Breast epithelium (tissue), 4 donors: ENCODE measurements around the gene GRB2. TPM values are rescaled to one million over a fixed set of nuclear protein-coding genes. Genes with fewer than 3 reads are reported as not detected.
A peak's percentile ranks its signal among the peaks of the same experiment; 100 is the strongest.
"Not testable (repeated sequence)": the region's sequence is repeated elsewhere in the genome, so short reads cannot be mapped to it uniquely, and the experiment has no call there.

ENCODE experiments used
- DNase-seq, 2 donors: peaks; one replicate each; pipeline ENCODE4 v3.0.0-alpha.2; 2019; ENCODE audit warnings: low spot score in 2 of 2
- H3K27ac ChIP-seq, 2 donors: fragments of 200-600 bp; sonication (generic) in 1 of 2; one replicate each; pipeline ENCODE4 v1.5.1; 2016 to 2019; ENCODE audit warnings: mild to moderate bottlenecking in 1 of 2
- H3K27me3 ChIP-seq, 2 donors: fragments of 200-600 bp; sonication (generic) in 1 of 2; one replicate each; pipeline versions ENCODE4 v1.5.1 to v1.6.0; 2017 to 2019; ENCODE audit warnings: control low read depth in 1 of 2, mild to moderate bottlenecking in 1 of 2
- H3K36me3 ChIP-seq: fragments of 200-600 bp; one replicate; pipeline ENCODE4 v1.5.1; 2019
- H3K4me1 ChIP-seq, 2 donors: fragments of 200-600 bp; sonication (generic); one replicate each; pipeline ENCODE4 v1.5.1; 2016 to 2019; ENCODE audit warnings: control low read depth in 1 of 2
- H3K4me3 ChIP-seq, 3 donors: fragments of 200-600 bp; sonication (generic); 1 replicate in 2 of 3; 2 replicates in 1 of 3; pipeline ENCODE4 v1.5.1; 2016 to 2019; ENCODE audit warnings: mild to moderate bottlenecking in 3 of 3, moderate library complexity in 2 of 3
- H3K9me3 ChIP-seq, 2 donors: fragments of 200-600 bp; sonication (generic) in 1 of 2; one replicate each; pipeline ENCODE4 v1.5.1; 2016 to 2019; ENCODE audit warnings: control low read depth in 1 of 2
- POLR2A ChIP-seq: fragments of 450-650 bp; IDR thresholded peaks from one replicate; pipeline ENCODE4 v1.6.1; 2016; ENCODE audit warnings: antibody characterized with exemption, mild to moderate bottlenecking, moderate library complexity
- POLR2AphosphoS5 ChIP-seq, 3 donors: sonication (generic); formaldehyde crosslinking; IDR thresholded peaks; one replicate each; pipeline ENCODE4 v1.6.1; 2017; ENCODE audit warnings: antibody characterized with exemption in 3 of 3
- intact Hi-C: fragments of 100-400 bp; cut with DNase I; formaldehyde crosslinking; loops from one replicate; pipeline ENCODE4 v1.15.1; 2023; ENCODE audit warnings: low total_unique reads
- total RNA-seq, 3 donors: library from RNA; depleted of rRNA; stranded (reverse); fragments of >200 nt; gene quantifications; one replicate each; pipeline ENCODE4 v1.1.0, GENCODE V29; 2016
- TF ChIP-seq, protein P1 (sequence below), 3 donors: fragments of 450-650 bp; IDR thresholded peaks; one replicate each; pipeline ENCODE4 v1.5.1; 2016 to 2017; ENCODE audit warnings: antibody characterized with exemption in 3 of 3, mild to moderate bottlenecking in 3 of 3, moderate library complexity in 3 of 3

GRB2 gene
- total RNA-seq, 3 donors from 2014 or later: 72.4 to 104 (median 77.1) TPM

DNA sequence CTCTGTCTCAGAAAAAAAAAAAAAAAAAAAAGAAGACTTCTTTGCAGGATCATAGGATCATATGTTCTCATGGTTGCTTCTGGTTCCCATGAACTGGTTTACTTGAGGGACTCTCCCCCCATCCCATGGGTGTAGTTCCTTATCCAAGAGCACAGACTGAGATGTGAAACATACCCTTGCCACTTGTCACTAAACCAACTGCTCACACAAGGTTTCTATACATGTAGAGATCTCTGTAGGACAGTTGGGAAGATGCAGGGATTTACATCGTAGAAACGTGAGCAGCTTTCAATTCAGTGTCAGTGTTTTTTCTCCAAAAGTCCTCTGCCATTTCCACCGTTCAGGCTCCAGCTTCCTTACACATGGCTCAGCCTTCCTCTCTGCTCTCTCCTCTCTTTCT lies 39.8 kb upstream of the GRB2 start:
- no peak overlapping the region for H3K27ac ChIP-seq
- intact Hi-C loops: no loop called here
- H3K27me3 ChIP-seq: no peaks in the 10 kb centered on the region

DNA sequence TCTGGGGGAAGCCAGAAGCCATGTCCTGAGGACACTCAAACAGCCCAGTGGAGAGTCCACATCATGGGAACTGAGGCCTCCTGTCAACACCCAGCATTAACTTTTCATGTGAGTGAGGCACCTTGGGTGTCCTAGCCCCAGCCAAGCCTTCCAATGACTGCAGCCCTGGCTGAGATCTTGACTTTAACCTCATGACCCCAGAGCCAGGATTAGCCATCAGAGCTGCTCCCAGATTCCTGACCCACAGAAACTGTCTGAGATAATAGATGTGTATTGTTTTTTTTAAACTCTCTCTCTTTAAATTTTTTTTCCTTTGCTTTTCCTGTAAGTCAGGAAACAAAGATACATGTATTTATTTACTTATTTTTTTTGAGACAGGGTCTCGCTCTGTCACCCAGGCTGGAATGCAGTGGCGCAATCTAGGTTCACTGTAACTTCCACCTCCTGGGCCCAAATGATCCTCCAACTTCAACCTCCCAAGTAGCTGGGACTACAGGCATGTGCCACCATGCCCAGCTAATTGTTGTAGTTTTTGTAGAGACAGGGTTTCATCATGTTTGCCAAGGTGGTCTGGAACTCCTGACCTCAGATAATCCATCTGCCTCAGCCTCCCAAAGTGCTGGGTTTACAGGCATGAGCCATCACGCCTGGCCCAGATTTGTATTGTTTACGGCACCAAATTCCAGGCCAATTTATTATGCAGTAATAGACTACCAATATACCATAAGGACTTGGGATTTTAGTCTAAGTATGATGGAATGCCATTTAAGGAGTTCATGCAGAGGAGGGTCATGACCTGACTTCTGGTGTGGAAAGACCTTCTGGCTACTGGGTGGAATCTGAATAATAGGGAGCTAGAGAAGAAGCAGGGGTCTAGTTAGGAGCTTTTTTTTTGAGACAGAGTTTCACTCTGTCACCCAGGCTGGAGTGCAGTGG lies 37.0 kb upstream of the GRB2 start:
- H3K4me3 ChIP-seq: no peak overlapping the region
- DNase-seq: no peak
- no peaks in the 10 kb centered on the region for H3K4me1 ChIP-seq
- intact Hi-C loops: no loop called here
- no peaks in the 10 kb centered on the region for H3K9me3 ChIP-seq
- peak overlapping the region in 1 of 2 donors; percentile 43 for H3K27ac ChIP-seq
- no peaks in the 10 kb centered on the region for H3K36me3 ChIP-seq
- TF ChIP-seq, protein P1, sequence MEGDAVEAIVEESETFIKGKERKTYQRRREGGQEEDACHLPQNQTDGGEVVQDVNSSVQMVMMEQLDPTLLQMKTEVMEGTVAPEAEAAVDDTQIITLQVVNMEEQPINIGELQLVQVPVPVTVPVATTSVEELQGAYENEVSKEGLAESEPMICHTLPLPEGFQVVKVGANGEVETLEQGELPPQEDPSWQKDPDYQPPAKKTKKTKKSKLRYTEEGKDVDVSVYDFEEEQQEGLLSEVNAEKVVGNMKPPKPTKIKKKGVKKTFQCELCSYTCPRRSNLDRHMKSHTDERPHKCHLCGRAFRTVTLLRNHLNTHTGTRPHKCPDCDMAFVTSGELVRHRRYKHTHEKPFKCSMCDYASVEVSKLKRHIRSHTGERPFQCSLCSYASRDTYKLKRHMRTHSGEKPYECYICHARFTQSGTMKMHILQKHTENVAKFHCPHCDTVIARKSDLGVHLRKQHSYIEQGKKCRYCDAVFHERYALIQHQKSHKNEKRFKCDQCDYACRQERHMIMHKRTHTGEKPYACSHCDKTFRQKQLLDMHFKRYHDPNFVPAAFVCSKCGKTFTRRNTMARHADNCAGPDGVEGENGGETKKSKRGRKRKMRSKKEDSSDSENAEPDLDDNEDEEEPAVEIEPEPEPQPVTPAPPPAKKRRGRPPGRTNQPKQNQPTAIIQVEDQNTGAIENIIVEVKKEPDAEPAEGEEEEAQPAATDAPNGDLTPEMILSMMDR (IDR thresholded peaks at IDR 0.05): no peak
- TF ChIP-seq POLR2AphosphoS5 (IDR thresholded peaks at IDR 0.05) (no peak), POLR2A (no peak)
- H3K27me3 ChIP-seq: no peaks in the 10 kb centered on the region

More for the DNA sequence above, 39.8 kb upstream of the GRB2 start:
- TF ChIP-seq POLR2AphosphoS5 (IDR thresholded peaks at IDR 0.05) (no peak), POLR2A (no peak)
- TF ChIP-seq, protein P1 (IDR thresholded peaks at IDR 0.05): no peak
- H3K4me3 ChIP-seq: no peak overlapping the region
- H3K4me1 ChIP-seq: no peaks in the 10 kb centered on the region
- H3K36me3 ChIP-seq: no peaks in the 10 kb centered on the region
- no peak for DNase-seq
- no peaks in the 10 kb centered on the region for H3K9me3 ChIP-seq

DNA sequence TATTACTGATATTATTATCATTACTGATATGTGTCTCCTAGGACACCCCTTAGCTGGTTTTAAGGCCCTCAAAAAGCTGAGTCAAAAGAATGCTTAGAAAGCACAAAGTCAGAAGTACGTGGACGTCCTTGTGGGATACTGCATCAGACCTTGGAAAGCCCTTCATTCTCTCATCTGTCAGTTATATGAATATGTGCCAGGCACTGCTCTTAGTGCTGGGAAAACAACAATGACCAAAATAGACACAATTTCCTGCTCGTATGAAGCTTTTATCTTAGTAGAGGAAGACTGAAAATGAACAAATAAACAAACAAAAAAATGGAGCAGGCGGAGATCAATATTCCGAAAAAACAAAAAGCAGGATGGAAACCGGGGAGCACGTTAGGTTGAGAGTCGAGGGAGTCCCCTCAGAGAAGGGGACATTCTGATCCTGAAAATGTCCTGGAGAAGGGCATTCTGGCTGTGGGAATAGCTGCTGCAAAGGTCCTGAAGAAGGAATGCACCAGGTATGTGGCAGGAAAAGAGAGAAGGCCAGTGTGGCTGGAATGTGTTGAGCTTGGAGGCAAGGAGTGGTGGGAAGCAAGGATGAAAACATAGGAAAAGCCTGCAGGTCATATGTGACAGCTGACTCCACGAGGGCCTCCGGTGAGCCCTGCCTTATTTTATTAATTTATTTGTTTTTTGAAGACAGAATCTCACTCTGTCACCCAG lies 35.4 kb upstream of the GRB2 start:
- H3K36me3 ChIP-seq: no peaks in the 10 kb centered on the region
- intact Hi-C loops: loop anchor here (2.0 kb wide), 1 partner anchor 222 kb away; no protein-coding TSS in a partner anchor
- no peak overlapping the region for H3K4me3 ChIP-seq
- no peak for DNase-seq
- no peaks in the 10 kb centered on the region for H3K4me1 ChIP-seq
- H3K27ac ChIP-seq: peak overlapping the region in 1 of 2 donors; percentile 43
- no peaks in the 10 kb centered on the region for H3K27me3 ChIP-seq
- H3K9me3 ChIP-seq: no peaks in the 10 kb centered on the region
- TF ChIP-seq POLR2A: no peak
- no peak for TF ChIP-seq POLR2AphosphoS5 (IDR thresholded peaks at IDR 0.05)
- TF ChIP-seq, protein P1 (IDR thresholded peaks at IDR 0.05): no peak

DNA sequence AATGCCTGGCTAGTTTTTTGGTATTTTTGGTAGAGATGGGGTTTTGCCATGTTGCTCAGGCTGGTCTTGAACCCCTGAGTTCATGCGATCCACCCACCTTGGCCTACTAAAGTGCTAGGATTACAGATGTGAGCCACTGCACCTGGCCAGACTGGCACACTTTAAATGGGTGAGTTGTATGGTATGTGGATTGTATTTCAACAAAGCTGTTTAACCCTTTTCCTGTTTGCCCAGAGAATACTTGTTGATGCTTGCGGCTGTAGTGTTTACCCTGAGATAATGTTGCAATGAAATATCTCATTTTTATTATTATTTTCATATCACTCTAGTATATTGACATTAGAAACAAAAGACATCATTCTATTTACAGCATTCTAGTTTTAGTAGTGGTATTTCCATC lies 33.8 kb upstream of the GRB2 start:
- Histone ChIP-seq H3K27ac (no peak overlapping the region), H3K9me3 (no peaks in the 10 kb centered on the region), H3K27me3 (no peaks in the 10 kb centered on the region), H3K4me1 (no peaks in the 10 kb centered on the region), H3K4me3 (no peak overlapping the region), H3K36me3 (no peaks in the 10 kb centered on the region)
- intact Hi-C loops: no loop called here
- DNase-seq: no peak
- TF ChIP-seq POLR2A: no peak
- TF ChIP-seq, protein P1 (IDR thresholded peaks at IDR 0.05): no peak
- no peak for TF ChIP-seq POLR2AphosphoS5 (IDR thresholded peaks at IDR 0.05)

DNA sequence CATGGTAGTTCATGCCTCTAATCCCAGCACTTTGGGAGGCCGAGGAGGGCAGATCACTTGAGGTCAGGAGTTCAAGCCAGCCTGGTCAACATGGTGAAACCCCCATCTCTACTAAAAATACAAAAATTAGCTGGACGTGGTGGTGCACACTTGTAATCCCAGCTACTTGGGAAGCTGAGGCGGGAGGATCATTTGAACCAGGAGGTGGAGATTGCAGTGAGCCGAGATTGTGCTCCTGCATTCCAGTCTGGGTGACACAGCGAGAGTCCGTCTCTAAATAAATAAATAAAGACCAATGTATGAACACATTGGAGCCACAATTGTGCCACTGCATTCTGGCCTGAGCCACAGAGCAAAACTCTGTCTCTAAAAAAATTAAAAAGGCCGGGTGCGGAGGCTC lies 31.9 kb upstream of the GRB2 start:
- H3K36me3 ChIP-seq, H3K4me3 ChIP-seq, intact Hi-C loops, H3K27ac ChIP-seq, H3K4me1 ChIP-seq, H3K9me3 ChIP-seq, H3K27me3 ChIP-seq, DNase-seq: not testable (repeated sequence)

DNA sequence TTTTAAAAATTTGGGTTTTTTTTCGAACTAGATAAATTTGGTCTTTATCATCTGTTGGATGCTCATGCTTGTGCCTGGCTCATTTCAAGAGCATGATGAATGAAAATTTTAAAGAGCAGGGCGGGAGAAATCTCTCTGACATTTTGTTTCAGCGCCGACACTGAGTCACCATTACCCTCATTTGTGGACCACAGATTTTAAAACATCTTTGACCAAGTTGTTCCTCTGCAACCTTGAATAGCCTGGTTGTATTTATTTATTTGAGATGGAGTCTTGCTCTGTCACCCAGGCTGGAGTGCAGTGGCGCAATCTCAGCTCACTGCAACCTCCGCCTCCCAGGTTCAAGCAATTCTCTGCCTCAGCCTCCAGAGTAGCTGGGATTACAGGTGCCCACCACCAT lies 29.0 kb upstream of the GRB2 start:
- DNase-seq, H3K9me3 ChIP-seq, H3K4me1 ChIP-seq, H3K4me3 ChIP-seq, H3K27ac ChIP-seq, H3K36me3 ChIP-seq, H3K27me3 ChIP-seq, intact Hi-C loops: not testable (repeated sequence)
